ENCODE measurements around the gene PSMB8. TPM values are rescaled to one million over a fixed set of nuclear protein-coding genes. Genes with fewer than 3 reads are reported as not detected.

The PSMB8 gene
- total and polyA plus RNA-seq, 2 of the 8 experiments (the other 6 are each of a cell fraction or from before 2014, with no cell fraction given) = 18.4 to 43.0 TPM

DNA sequence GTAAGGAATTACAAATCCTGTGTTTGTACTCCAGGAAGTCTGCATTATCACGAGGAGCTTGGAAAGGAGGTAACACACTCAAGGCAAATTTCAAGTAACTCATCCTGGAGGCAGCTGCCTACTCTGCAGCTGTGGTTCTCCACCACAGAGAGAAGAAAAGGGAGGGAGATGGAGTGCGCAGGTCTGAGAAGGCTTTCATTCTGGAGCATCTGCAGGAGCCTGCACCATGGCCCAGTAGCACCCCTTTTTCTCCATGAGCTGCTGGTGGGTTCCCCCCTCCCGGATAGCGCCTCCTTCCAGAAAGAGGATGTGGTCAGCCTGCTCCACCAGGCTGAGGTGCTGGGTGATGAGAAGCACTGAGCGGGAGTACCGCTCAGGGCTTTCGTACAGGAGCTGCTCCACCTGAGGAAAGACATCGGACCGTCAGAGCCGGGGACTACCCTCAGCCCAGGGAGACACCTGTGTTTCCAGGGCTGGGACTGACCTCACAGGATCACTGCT, 1.6 kb upstream of the PSMB8 start:
- no peak overlapping the region for H3K56ac ChIP-seq (replicated peaks; ENCODE audit: insufficient read length, low read depth, low read length)
- TF ChIP-seq MAFK (IDR thresholded peaks at IDR 0.05; ENCODE audit: low read depth, low read length) = no peak
- TF ChIP-seq, protein P1, sequence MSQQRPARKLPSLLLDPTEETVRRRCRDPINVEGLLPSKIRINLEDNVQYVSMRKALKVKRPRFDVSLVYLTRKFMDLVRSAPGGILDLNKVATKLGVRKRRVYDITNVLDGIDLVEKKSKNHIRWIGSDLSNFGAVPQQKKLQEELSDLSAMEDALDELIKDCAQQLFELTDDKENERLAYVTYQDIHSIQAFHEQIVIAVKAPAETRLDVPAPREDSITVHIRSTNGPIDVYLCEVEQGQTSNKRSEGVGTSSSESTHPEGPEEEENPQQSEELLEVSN (IDR thresholded peaks at IDR 0.05) = no peak
- TF ChIP-seq POU5F1 (IDR thresholded peaks at IDR 0.05; ENCODE audit: low read depth, low read length) = no peak
- TF ChIP-seq BACH1 (IDR thresholded peaks at IDR 0.05; ENCODE audit: low read length) = no peak
- no peak for TF ChIP-seq JUN (IDR thresholded peaks at IDR 0.05; ENCODE audit: low read depth, low read length)
- TF ChIP-seq KDM4A (IDR thresholded peaks at IDR 0.05; ENCODE audit: low read depth, low read length, severe bottlenecking) = peak; percentile 1
- TF ChIP-seq CBX8 (IDR thresholded peaks at IDR 0.05; ENCODE audit: borderline replicate concordance, low read depth, low read length) = no peak
- no peak for TF ChIP-seq CHD1 (IDR thresholded peaks at IDR 0.05; ENCODE audit: low read depth, low read length)
- H3K9me3 ChIP-seq (ENCODE audit: insufficient read depth in 2 of 2, low read depth in 1 of 2, low read length in 1 of 2) = no peaks in the 10 kb centered on the region
- H3K36me3 ChIP-seq (ENCODE audit: control insufficient read depth in 2 of 4, insufficient read depth in 4 of 4, low read length in 3 of 4) = peaks cover 0 to 5% (median 0%) of the 10 kb centered on the region in 4 experiments; a peak in 5 of 8 replicates
- H3K23ac ChIP-seq (ENCODE audit: insufficient read length) = no peak overlapping the region
- H4K20me1 ChIP-seq (replicated peaks in 1 of 2; ENCODE audit: control insufficient read depth in 1 of 2, insufficient read depth in 2 of 2, low read length in 2 of 2) = peaks cover 0 to 2% of the 10 kb centered on the region in 2 experiments
- CTCF ChIA-PET (ENCODE audit: partially characterized antibody) = interaction anchor here (0.6 to 11.2 kb wide), 13 partner anchors 10 to 432 kb away, joined by 3 to 402 read pairs (median 5); partner anchors contain the start of genes HLA-DMA, PSMB9 and TAP1
- no peak overlapping the region for H3K27ac ChIP-seq (ENCODE audit: low read depth, low read length)
- H3K79me1 ChIP-seq (ENCODE audit: low read depth, low read length) = no peaks in the 10 kb centered on the region
- H3K9ac ChIP-seq (replicated peaks in 1 of 4; ENCODE audit: extremely low read depth in 1 of 4, low read depth in 3 of 4, low read length in 3 of 4) = no peak overlapping the region
- 96% methylated on average over 9 of the region's 10 CpGs; no CpG with 5 or more reads in 1 of the 2 experiments for WGBS, 2 experiments (ENCODE audit: extremely low coverage in 1 of 2, insufficient coverage in 1 of 2, insufficient read length in 1 of 2, insufficient replicate concordance in 2 of 2, low coverage in 1 of 2, low lambda C conversion rate in 2 of 2, missing lambda C conversion rate in 1 of 2)
- no peak overlapping the region for H4K91ac ChIP-seq (replicated peaks; ENCODE audit: insufficient read length, low read length)
- H3K4me2 ChIP-seq (ENCODE audit: insufficient read depth in 1 of 2, low read depth in 2 of 2, low read length in 2 of 2) = peak overlapping the region in 1 of 2 experiments; percentile 92; a peak in 1 of 4 replicates
- H2BK5ac ChIP-seq (ENCODE audit: low read depth, low read length) = no peak overlapping the region
- FAIRE-seq (no peak), DNase-seq (ENCODE audit: low read depth in 1 of 2, low spot score in 2 of 2) (no peak)
- H3K23me2 ChIP-seq (ENCODE audit: low read depth, low read length) = peaks cover 13% of the 10 kb centered on the region
- H4K8ac ChIP-seq (ENCODE audit: extremely low read depth, insufficient read depth, low read length) = no peak overlapping the region
- no peak overlapping the region for H2BK20ac ChIP-seq (ENCODE audit: low read length)
- POLR2A ChIA-PET (ENCODE audit: partially characterized antibody) = interaction anchor here (1.4 to 3.0 kb wide), 5 partner anchors 8 to 127 kb away, joined by 4 to 25 read pairs (median 5); partner anchors contain the start of genes PSMB9 and TAP1
- H3K14ac ChIP-seq (ENCODE audit: insufficient read length) = no peak overlapping the region
- H4K5ac ChIP-seq (ENCODE audit: insufficient read length, low read depth, low read length) = no peak overlapping the region
- H3K4me3 ChIP-seq (ENCODE audit: extremely low read depth in 1 of 4, insufficient read depth in 2 of 4, low read depth in 3 of 4, low read length in 4 of 4) = peak overlapping the region in 1 of 4 experiments; percentile 93; a peak in 1 of 8 replicates
- H2AK5ac ChIP-seq (ENCODE audit: low read depth, low read length) = no peak overlapping the region
- no peak overlapping the region for H2BK12ac ChIP-seq (ENCODE audit: low read depth, low read length)
- H2BK15ac ChIP-seq (ENCODE audit: low read length) = no peak overlapping the region
- H2AFZ ChIP-seq (ENCODE audit: low read length) = no peak overlapping the region
- no peaks in the 10 kb centered on the region for H3K79me2 ChIP-seq (ENCODE audit: control insufficient read depth in 1 of 2, insufficient read depth in 2 of 2, low read length in 2 of 2)
- H3K27me3 ChIP-seq (replicated peaks in 1 of 4; ENCODE audit: control insufficient read depth in 3 of 4, extremely low read depth in 1 of 4, insufficient read depth in 3 of 4, low read length in 3 of 4) = peaks cover 0 to 11% (median 10%) of the 10 kb centered on the region in 4 experiments; a peak in 4 of 7 replicates
- no peak overlapping the region for H3K4ac ChIP-seq (replicated peaks; ENCODE audit: insufficient read length, low read depth, low read length)
- peaks cover 0 to 3% (median 0%) of the 10 kb centered on the region in 4 experiments; a peak in 2 of 7 replicates for H3K4me1 ChIP-seq (replicated peaks in 1 of 4; ENCODE audit: control insufficient read depth in 3 of 4, insufficient read depth in 4 of 4, low read length in 3 of 4)
- H2BK120ac ChIP-seq (replicated peaks; ENCODE audit: low read depth, low read length) = no peak overlapping the region
- no peak overlapping the region for H3K18ac ChIP-seq (ENCODE audit: extremely low read depth, low read length)
